ENCODE measurements around the gene TERT. TPM values are rescaled to one million over a fixed set of nuclear protein-coding genes. Genes with fewer than 3 reads are reported as not detected.
"Not testable (repeated sequence)": the region's sequence is repeated elsewhere in the genome, so short reads cannot be mapped to it uniquely, and the experiment has no call there.

TERT gene
- total RNA-seq, 4 donors from 2014 or later: not detected

GRCh38 chr5:1341863-1342262, 47.0 kb upstream of the TERT start:
- no peak for DNase-seq (ENCODE audit: low spot score in 2 of 2)
- Histone ChIP-seq H3K27ac (no peak overlapping the region), H3K36me3 (peaks cover 57% of the 10 kb centered on the region), H3K4me3 (no peak overlapping the region), H3K9me3 (no peaks in the 10 kb centered on the region), H3K27me3 (no peaks in the 10 kb centered on the region), H3K4me1 (peaks cover 23% of the 10 kb centered on the region)
- WGBS: 93% methylated on average over 15 of the region's 15 CpGs
- no peak for TF ChIP-seq EP300 (IDR thresholded peaks at IDR 0.05)
- TF ChIP-seq CTCF (IDR thresholded peaks at IDR 0.05): no peak

GRCh38 chr5:1339818-1340210, 44.9 kb upstream of the TERT start:
- not testable (repeated sequence) for H3K4me3 ChIP-seq; H3K27ac ChIP-seq; DNase-seq (ENCODE audit: low spot score in 2 of 2); H3K9me3 ChIP-seq; H3K27me3 ChIP-seq
- peaks cover 12% of the 10 kb centered on the region for H3K4me1 ChIP-seq
- 94% methylated on average over 11 of the region's 17 CpGs for WGBS
- H3K36me3 ChIP-seq: peaks cover 77% of the 10 kb centered on the region

GRCh38 chr5:1339139-1339817, 44.4 kb upstream of the TERT start:
- Histone ChIP-seq H3K36me3 (peaks cover 82% of the 10 kb centered on the region), H3K4me1 (peaks cover 12% of the 10 kb centered on the region)
- not testable (repeated sequence) for H3K27ac ChIP-seq; DNase-seq (ENCODE audit: low spot score in 2 of 2); H3K4me3 ChIP-seq; H3K27me3 ChIP-seq; H3K9me3 ChIP-seq
- 95% methylated on average over 4 of the region's 34 CpGs for WGBS

- peaks cover 5% of the 10 kb centered on the region for H3K4me1 ChIP-seq
- TF ChIP-seq POLR2AphosphoS5 (IDR thresholded peaks at IDR 0.05) (no peak), POLR2A (IDR thresholded peaks at IDR 0.05) (no peak), CTCF (IDR thresholded peaks at IDR 0.05) (no peak), EP300 (IDR thresholded peaks at IDR 0.05) (no peak)
- WGBS: 91% methylated on average over 21 of the region's 22 CpGs
- DNase-seq (ENCODE audit: low spot score in 2 of 2): no peak
- no peaks in the 10 kb centered on the region for H3K27me3 ChIP-seq
- H3K36me3 ChIP-seq: peaks cover 89% of the 10 kb centered on the region
- no peak overlapping the region for H3K27ac ChIP-seq
- no peaks in the 10 kb centered on the region for H3K9me3 ChIP-seq
- no peak overlapping the region for H3K4me3 ChIP-seq
Measured at GRCh38 chr5:1338506-1339070, 43.7 kb upstream of the TERT start.

- DNase-seq (ENCODE audit: low spot score in 2 of 2): no peak
- no peak overlapping the region for H3K4me3 ChIP-seq
- no peak for TF ChIP-seq CTCF (IDR thresholded peaks at IDR 0.05)
- TF ChIP-seq EP300 (IDR thresholded peaks at IDR 0.05): no peak
- TF ChIP-seq POLR2A (IDR thresholded peaks at IDR 0.05): no peak
- TF ChIP-seq POLR2AphosphoS5 (IDR thresholded peaks at IDR 0.05): no peak
- no peak overlapping the region for H3K27ac ChIP-seq
- 95% methylated on average over 8 of the region's 12 CpGs for WGBS
- H3K9me3 ChIP-seq: no peaks in the 10 kb centered on the region
- peaks cover 91% of the 10 kb centered on the region for H3K36me3 ChIP-seq
- no peaks in the 10 kb centered on the region for H3K27me3 ChIP-seq
- peaks cover under 1% of the 10 kb centered on the region for H3K4me1 ChIP-seq
Measured at GRCh38 chr5:1338196-1338490, 43.3 kb upstream of the TERT start.

- TF ChIP-seq EP300 (IDR thresholded peaks at IDR 0.05) (no peak), POLR2AphosphoS5 (IDR thresholded peaks at IDR 0.05) (no peak), POLR2A (IDR thresholded peaks at IDR 0.05) (no peak), CTCF (IDR thresholded peaks at IDR 0.05) (no peak)
- Histone ChIP-seq H3K36me3 (peaks cover 89% of the 10 kb centered on the region), H3K4me3 (no peak overlapping the region), H3K27ac (no peak overlapping the region), H3K9me3 (no peaks in the 10 kb centered on the region), H3K27me3 (no peaks in the 10 kb centered on the region), H3K4me1 (peaks cover 2% of the 10 kb centered on the region)
- 89% methylated on average over 10 of the region's 22 CpGs for WGBS
- DNase-seq (ENCODE audit: low spot score in 2 of 2): no peak
Measured at GRCh38 chr5:1337489-1338195, 42.8 kb upstream of the TERT start.
